Neural cell (in vitro differentiated cells): ENCODE results near the gene PSMB8. TPM values are rescaled to one million over a fixed set of nuclear protein-coding genes. Genes with fewer than 3 reads are reported as not detected.
"Not testable (repeated sequence)": the region's sequence is repeated elsewhere in the genome, so short reads cannot be mapped to it uniquely, and the experiment has no call there.

Experiments used
- H2AFZ ChIP-seq: fragments of 200-600, 300-800 bp; sonication (generic), shearing (Covaris generic); 2 replicates; pipeline ENCODE4 v1.6.0; 2014; ENCODE audit warnings: low read depth, mild to moderate bottlenecking, antibody characterized with exemption, low read length, moderate library complexity
- H3F3A ChIP-seq: fragments of 200-600 bp; shearing (Covaris generic); 2 replicates; pipeline ENCODE4 v1.6.1; 2016; ENCODE audit warnings: mild to moderate bottlenecking, moderate library complexity, mixed read lengths, antibody characterized with exemption, low read length; ENCODE audit not compliant: insufficient read depth, poor library complexity, severe bottlenecking
- H3K27ac ChIP-seq: fragments of 200-600, 300-800 bp; sonication (generic), shearing (Covaris generic); 2 replicates; pipeline ENCODE4 v1.5.1; 2014; ENCODE audit warnings: mild to moderate bottlenecking, low read length, moderate library complexity
- H3K27me3 ChIP-seq: fragments of 300-800, 200-600 bp; sonication (generic), shearing (Covaris generic); 2 replicates; pipeline ENCODE4 v1.6.0; 2014; ENCODE audit warnings: mild to moderate bottlenecking, low read depth, low read length, moderate library complexity; ENCODE audit not compliant: insufficient read depth
- H3K36me3 ChIP-seq: fragments of 300-800, 200-600 bp; sonication (generic), shearing (Covaris generic); 2 replicates; pipeline ENCODE4 v1.5.1; 2014; ENCODE audit warnings: mild to moderate bottlenecking, antibody characterized with exemption, low read length, moderate library complexity; ENCODE audit not compliant: insufficient read depth
- H3K4me2 ChIP-seq: fragments of 300-800, 200-600 bp; sonication (generic), shearing (Covaris generic); 2 replicates; pipeline ENCODE4 v1.6.0; 2014; ENCODE audit warnings: mild to moderate bottlenecking, low read length
- H3K4me3 ChIP-seq: fragments of 300-800, 200-600 bp; sonication (generic), shearing (Covaris generic); 2 replicates; pipeline ENCODE4 v1.5.1; 2014; ENCODE audit warnings: mild to moderate bottlenecking, low read length, moderate library complexity
- H3K79me2 ChIP-seq: fragments of 200-600 bp; shearing (Covaris generic); replicated peaks from 2 replicates; pipeline ENCODE4 v1.6.0; 2014; ENCODE audit warnings: mild to moderate bottlenecking, low read length, moderate library complexity; ENCODE audit not compliant: insufficient read depth
- H3K9ac ChIP-seq: fragments of 300-800, 200-600 bp; sonication (generic), shearing (Covaris generic); 2 replicates; pipeline ENCODE4 v1.6.1; 2016; ENCODE audit warnings: mild to moderate bottlenecking, low read length, mixed read lengths
- H3K9me2 ChIP-seq: fragments of 200-600 bp; shearing (Covaris generic); 2 replicates; pipeline ENCODE4 v1.6.1; 2016; ENCODE audit warnings: mild to moderate bottlenecking, low read length, mixed read lengths; ENCODE audit not compliant: insufficient read depth
- H3K9me3 ChIP-seq: fragments of 200-600, 300-800 bp; sonication (generic), shearing (Covaris generic); 2 replicates; pipeline ENCODE4 v1.6.1; 2016; ENCODE audit warnings: mild to moderate bottlenecking, mixed run types, low read length, moderate library complexity, mixed read lengths
- H4K20me1 ChIP-seq: fragments of 200-600 bp; shearing (Covaris generic); 2 replicates; pipeline ENCODE4 v1.6.1; 2016; ENCODE audit warnings: mild to moderate bottlenecking, mixed run types; ENCODE audit not compliant: insufficient read depth
- CTCF ChIP-seq: fragments of 450-650 bp; IDR thresholded peaks from 2 replicates; pipeline ENCODE4 v1.5.1; 2014; ENCODE audit warnings: antibody characterized with exemption, mild to moderate bottlenecking, moderate library complexity; ENCODE audit not compliant: poor library complexity, severe bottlenecking
- EP300 ChIP-seq: fragments of 450-650 bp; conservative IDR thresholded peaks from 2 replicates; pipeline ENCODE4 v1.6.1; 2014; ENCODE audit warnings: antibody characterized with exemption, mild to moderate bottlenecking, moderate library complexity; ENCODE audit not compliant: poor library complexity, severe bottlenecking
- EZH2 ChIP-seq: fragments of 200-600, 300-800 bp; shearing (Covaris generic), sonication (generic); IDR thresholded peaks from 2 replicates; pipeline ENCODE4 v1.6.1; 2014; ENCODE audit warnings: antibody characterized with exemption, low read length, borderline replicate concordance, mild to moderate bottlenecking; ENCODE audit not compliant: insufficient read depth, poor library complexity, severe bottlenecking
- MXI1 ChIP-seq: fragments of 450-650 bp; conservative IDR thresholded peaks from 2 replicates; pipeline ENCODE4 v1.6.1; 2014; ENCODE audit warnings: antibody characterized with exemption, mild to moderate bottlenecking; ENCODE audit not compliant: poor library complexity, severe bottlenecking
- POLR2AphosphoS5 ChIP-seq: IDR thresholded peaks from 2 replicates; pipeline ENCODE4 v1.6.1; 2012
- RAD21 ChIP-seq: fragments of 450-650 bp; conservative IDR thresholded peaks from 2 replicates; pipeline ENCODE4 v1.6.1; 2014; ENCODE audit warnings: antibody characterized with exemption, mild to moderate bottlenecking, moderate library complexity
- REST ChIP-seq: IDR thresholded peaks from 2 replicates; pipeline ENCODE4 v1.6.1; 2012; ENCODE audit warnings: borderline replicate concordance
- SMC3 ChIP-seq: fragments of 450-650 bp; conservative IDR thresholded peaks from 2 replicates; pipeline ENCODE4 v1.6.1; 2014; ENCODE audit warnings: antibody characterized with exemption, mild to moderate bottlenecking, moderate library complexity; ENCODE audit not compliant: poor library complexity
- TAF1 ChIP-seq: IDR thresholded peaks from 2 replicates; pipeline ENCODE4 v1.6.1; 2012; ENCODE audit warnings: low read depth
- polyA plus RNA-seq: library from polyadenylated mRNA; depleted of rRNA; stranded (reverse); fragments of >200 nt; gene quantifications from 2 replicates; pipeline ENCODE4 v1.2.3, GENCODE V29; 2014

Gene PSMB8
- polyA plus RNA-seq, 1 donor from 2014 or later = not detected

- H3K27ac ChIP-seq = no peak overlapping the region
- H2AFZ ChIP-seq = no peak overlapping the region
- H4K20me1 ChIP-seq = no peaks in the 10 kb centered on the region
- H3K79me2 ChIP-seq = no peaks in the 10 kb centered on the region
- H3K9me3 ChIP-seq = no peaks in the 10 kb centered on the region
- TF ChIP-seq EZH2 (no peak), REST (no peak), TAF1 (no peak), RAD21 (no peak)
- no peak overlapping the region for H3K9ac ChIP-seq
- no peaks in the 10 kb centered on the region for H3K9me2 ChIP-seq
- H3K27me3 ChIP-seq = no peaks in the 10 kb centered on the region
- H3K4me3 ChIP-seq = no peak overlapping the region
- H3K36me3 ChIP-seq = no peaks in the 10 kb centered on the region
- H3K4me2 ChIP-seq = no peak overlapping the region
- H3F3A ChIP-seq = no peaks in the 10 kb centered on the region
Observed at GRCh38 chr6:32876603-32877002, 32.8 kb upstream of the PSMB8 start.

GRCh38 chr6:32873947-32874346 is 30.1 kb upstream of the PSMB8 start:
- H3K9me2 ChIP-seq, H3K4me3 ChIP-seq, H4K20me1 ChIP-seq, H2AFZ ChIP-seq, H3K4me2 ChIP-seq, H3K36me3 ChIP-seq, H3K27ac ChIP-seq, H3K27me3 ChIP-seq, H3K79me2 ChIP-seq, H3K9ac ChIP-seq, H3K9me3 ChIP-seq, H3F3A ChIP-seq: not testable (repeated sequence)

GRCh38 chr6:32868257-32868788 is 24.5 kb upstream of the PSMB8 start:
- no peak overlapping the region for H3K9ac ChIP-seq
- H3K36me3 ChIP-seq = no peaks in the 10 kb centered on the region
- H4K20me1 ChIP-seq = no peaks in the 10 kb centered on the region
- no peaks in the 10 kb centered on the region for H3K79me2 ChIP-seq
- no peak overlapping the region for H2AFZ ChIP-seq
- H3K4me2 ChIP-seq = no peak overlapping the region
- no peak for TF ChIP-seq REST
- no peak for TF ChIP-seq TAF1
- peak; percentile 88 for TF ChIP-seq RAD21
- peak; percentile 89 for TF ChIP-seq SMC3
- TF ChIP-seq POLR2AphosphoS5 = no peak
- TF ChIP-seq EZH2 = no peak
- TF ChIP-seq CTCF = peak; percentile 92
- no peak for TF ChIP-seq EP300
- no peak for TF ChIP-seq MXI1
- no peak overlapping the region for H3K27ac ChIP-seq
- no peak overlapping the region for H3K4me3 ChIP-seq
- H3F3A ChIP-seq = no peaks in the 10 kb centered on the region
- H3K9me3 ChIP-seq = no peaks in the 10 kb centered on the region
- no peaks in the 10 kb centered on the region for H3K9me2 ChIP-seq
- no peaks in the 10 kb centered on the region for H3K27me3 ChIP-seq
